ENCODE results near the gene RALGDS. TPM values are rescaled to one million over a fixed set of nuclear protein-coding genes. Genes with fewer than 3 reads are reported as not detected.
"Not testable (repeated sequence)": the region's sequence is repeated elsewhere in the genome, so short reads cannot be mapped to it uniquely, and the experiment has no call there.

RALGDS gene
- total RNA-seq, 1 experiment from 2014 or later, result 40.1 TPM

GRCh38 chr9:133098871-133099270 is 22.2 kb downstream of the RALGDS start:
- DNase-seq (ENCODE audit: low spot score), result no peak
- ChIA-PET POLR2A (ENCODE audit: low non-redundant PET) (no interaction called here), CTCF (no interaction called here)
- peaks cover 78% of the 10 kb centered on the region for H3K36me3 ChIP-seq (ENCODE audit: insufficient read depth, low read length, poor library complexity, severe bottlenecking)
- H3K9me3 ChIP-seq (ENCODE audit: low read depth, low read length, poor library complexity, severe bottlenecking), result peaks cover 29% of the 10 kb centered on the region
- no peaks in the 10 kb centered on the region for H3K4me1 ChIP-seq (ENCODE audit: insufficient read depth, low read length, poor library complexity, severe bottlenecking)
- intact Hi-C loops (cut with micrococcal nuclease; ENCODE audit: unreplicated experiment), result no loop called here
- TF ChIP-seq EZH2 (IDR thresholded peaks at IDR 0.05; ENCODE audit: borderline replicate concordance, low read depth, low read length, poor library complexity, severe bottlenecking) (no peak), CTCF (conservative IDR thresholded peaks at IDR 0.05; ENCODE audit: low read depth, low read length) (no peak)
- H3K4me3 ChIP-seq (ENCODE audit: low read depth, low read length, poor library complexity, severe bottlenecking), result no peak overlapping the region
- BruUV-seq (replicated peaks), result no TSS peak
- no peak overlapping the region for H3K27ac ChIP-seq (ENCODE audit: low read depth, low read length, poor library complexity, severe bottlenecking)
- H3K27me3 ChIP-seq (replicated peaks; ENCODE audit: insufficient read depth, low read depth, low read length, poor library complexity), result no peaks in the 10 kb centered on the region

GRCh38 chr9:133098104-133098754 is 22.8 kb downstream of the RALGDS start:
- TF ChIP-seq CTCF (conservative IDR thresholded peaks at IDR 0.05; ENCODE audit: low read depth, low read length), result no peak
- no peak for TF ChIP-seq EZH2 (IDR thresholded peaks at IDR 0.05; ENCODE audit: borderline replicate concordance, low read depth, low read length, poor library complexity, severe bottlenecking)
- H3K4me3 ChIP-seq (ENCODE audit: low read depth, low read length, poor library complexity, severe bottlenecking), result no peak overlapping the region
- ChIA-PET POLR2A (ENCODE audit: low non-redundant PET) (no interaction called here), CTCF (no interaction called here)
- no peaks in the 10 kb centered on the region for H3K4me1 ChIP-seq (ENCODE audit: insufficient read depth, low read length, poor library complexity, severe bottlenecking)
- H3K27ac ChIP-seq (ENCODE audit: low read depth, low read length, poor library complexity, severe bottlenecking), result no peak overlapping the region
- H3K36me3 ChIP-seq (ENCODE audit: insufficient read depth, low read length, poor library complexity, severe bottlenecking), result peaks cover 72% of the 10 kb centered on the region
- intact Hi-C loops (cut with micrococcal nuclease; ENCODE audit: unreplicated experiment), result no loop called here
- no peaks in the 10 kb centered on the region for H3K27me3 ChIP-seq (replicated peaks; ENCODE audit: insufficient read depth, low read depth, low read length, poor library complexity)
- H3K9me3 ChIP-seq (ENCODE audit: low read depth, low read length, poor library complexity, severe bottlenecking), result peaks cover 29% of the 10 kb centered on the region
- DNase-seq (ENCODE audit: low spot score), result no peak
- BruUV-seq (replicated peaks), result no TSS peak

GRCh38 chr9:133094842-133095393 is 26.1 kb downstream of the RALGDS start:
- H3K36me3 ChIP-seq (ENCODE audit: insufficient read depth, low read length, poor library complexity, severe bottlenecking), result peaks cover 39% of the 10 kb centered on the region
- POLR2A ChIA-PET (ENCODE audit: low non-redundant PET), result no interaction called here

GRCh38 chr9:133094351-133094750 is 26.7 kb downstream of the RALGDS start:
- peaks cover 33% of the 10 kb centered on the region for H3K36me3 ChIP-seq (ENCODE audit: insufficient read depth, low read length, poor library complexity, severe bottlenecking)
- BruUV-seq (replicated peaks); intact Hi-C loops (cut with micrococcal nuclease; ENCODE audit: unreplicated experiment); H3K4me1 ChIP-seq (ENCODE audit: insufficient read depth, low read length, poor library complexity, severe bottlenecking); CTCF ChIA-PET; H3K4me3 ChIP-seq (ENCODE audit: low read depth, low read length, poor library complexity, severe bottlenecking); H3K27ac ChIP-seq (ENCODE audit: low read depth, low read length, poor library complexity, severe bottlenecking); POLR2A ChIA-PET (ENCODE audit: low non-redundant PET); DNase-seq (ENCODE audit: low spot score); H3K27me3 ChIP-seq (replicated peaks; ENCODE audit: insufficient read depth, low read depth, low read length, poor library complexity): not testable (repeated sequence)
- H3K9me3 ChIP-seq (ENCODE audit: low read depth, low read length, poor library complexity, severe bottlenecking), result peaks cover 29% of the 10 kb centered on the region

More at GRCh38 chr9:133094842-133095393, 26.1 kb downstream of the RALGDS start:
- no peak for TF ChIP-seq CTCF (conservative IDR thresholded peaks at IDR 0.05; ENCODE audit: low read depth, low read length)
- no peak for TF ChIP-seq EZH2 (IDR thresholded peaks at IDR 0.05; ENCODE audit: borderline replicate concordance, low read depth, low read length, poor library complexity, severe bottlenecking)
- no peak overlapping the region for H3K27ac ChIP-seq (ENCODE audit: low read depth, low read length, poor library complexity, severe bottlenecking)
- peaks cover 29% of the 10 kb centered on the region for H3K9me3 ChIP-seq (ENCODE audit: low read depth, low read length, poor library complexity, severe bottlenecking)
- H3K4me1 ChIP-seq (ENCODE audit: insufficient read depth, low read length, poor library complexity, severe bottlenecking), result no peaks in the 10 kb centered on the region
- CTCF ChIA-PET, result interaction anchor here (0.5 kb wide), 1 partner anchor 45 kb away, joined by 5 read pairs; no protein-coding TSS in a partner anchor
- intact Hi-C loops (cut with micrococcal nuclease; ENCODE audit: unreplicated experiment), result no loop called here
- no peak for DNase-seq (ENCODE audit: low spot score)
- no peaks in the 10 kb centered on the region for H3K27me3 ChIP-seq (replicated peaks; ENCODE audit: insufficient read depth, low read depth, low read length, poor library complexity)
- BruUV-seq (replicated peaks), result no TSS peak
- no peak overlapping the region for H3K4me3 ChIP-seq (ENCODE audit: low read depth, low read length, poor library complexity, severe bottlenecking)

All from A673 (cell line).